ENCODE data around the gene P2RX2. TPM values are rescaled to one million over a fixed set of nuclear protein-coding genes. Genes with fewer than 3 reads are reported as not detected.

Gene P2RX2
- total RNA-seq, 1 donor: not detected

GRCh38 chr12:132620113-132620898, 1.7 kb downstream of the P2RX2 start:
- H3K4me3 ChIP-seq (ENCODE audit: low read depth, low read length): no peak overlapping the region
- DNase-seq (ENCODE audit: low read depth): no peak
- TF ChIP-seq, protein P1, sequence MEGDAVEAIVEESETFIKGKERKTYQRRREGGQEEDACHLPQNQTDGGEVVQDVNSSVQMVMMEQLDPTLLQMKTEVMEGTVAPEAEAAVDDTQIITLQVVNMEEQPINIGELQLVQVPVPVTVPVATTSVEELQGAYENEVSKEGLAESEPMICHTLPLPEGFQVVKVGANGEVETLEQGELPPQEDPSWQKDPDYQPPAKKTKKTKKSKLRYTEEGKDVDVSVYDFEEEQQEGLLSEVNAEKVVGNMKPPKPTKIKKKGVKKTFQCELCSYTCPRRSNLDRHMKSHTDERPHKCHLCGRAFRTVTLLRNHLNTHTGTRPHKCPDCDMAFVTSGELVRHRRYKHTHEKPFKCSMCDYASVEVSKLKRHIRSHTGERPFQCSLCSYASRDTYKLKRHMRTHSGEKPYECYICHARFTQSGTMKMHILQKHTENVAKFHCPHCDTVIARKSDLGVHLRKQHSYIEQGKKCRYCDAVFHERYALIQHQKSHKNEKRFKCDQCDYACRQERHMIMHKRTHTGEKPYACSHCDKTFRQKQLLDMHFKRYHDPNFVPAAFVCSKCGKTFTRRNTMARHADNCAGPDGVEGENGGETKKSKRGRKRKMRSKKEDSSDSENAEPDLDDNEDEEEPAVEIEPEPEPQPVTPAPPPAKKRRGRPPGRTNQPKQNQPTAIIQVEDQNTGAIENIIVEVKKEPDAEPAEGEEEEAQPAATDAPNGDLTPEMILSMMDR (IDR thresholded peaks at IDR 0.05; ENCODE audit: insufficient read depth, low read depth, low read length): no peak

DNA sequence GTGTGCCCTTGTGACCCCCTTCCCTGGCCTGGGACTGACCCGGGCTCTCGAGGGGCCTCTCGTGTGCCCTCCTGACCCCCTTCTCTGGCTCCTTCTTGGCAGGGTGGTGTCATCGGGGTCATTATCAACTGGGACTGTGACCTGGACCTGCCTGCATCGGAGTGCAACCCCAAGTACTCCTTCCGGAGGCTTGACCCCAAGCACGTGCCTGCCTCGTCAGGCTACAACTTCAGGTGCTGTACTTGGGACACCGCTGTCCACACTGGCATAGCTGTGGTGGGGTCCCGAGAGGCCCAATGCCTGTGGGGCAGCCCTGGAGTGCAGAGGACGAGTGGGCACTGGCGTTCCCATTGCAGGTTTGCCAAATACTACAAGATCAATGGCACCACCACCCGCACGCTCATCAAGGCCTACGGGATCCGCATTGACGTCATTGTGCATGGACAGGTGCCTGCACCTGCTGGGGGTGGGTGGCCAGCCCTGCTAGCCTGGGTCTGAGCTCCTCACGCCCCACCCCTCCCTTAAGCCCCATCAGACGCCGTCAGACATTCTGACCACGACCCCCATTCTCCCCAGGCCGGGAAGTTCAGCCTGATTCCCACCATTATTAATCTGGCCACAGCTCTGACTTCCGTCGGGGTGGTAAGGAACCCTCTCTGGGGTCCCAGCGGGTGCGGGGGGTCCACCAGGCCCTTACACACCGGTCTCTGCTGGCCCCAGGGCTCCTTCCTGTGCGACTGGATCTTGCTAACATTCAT, 2.5 kb downstream of the P2RX2 start:
- H3K4me3 ChIP-seq (ENCODE audit: low read depth, low read length): no peak overlapping the region
- DNase-seq (ENCODE audit: low read depth): no peak
- TF ChIP-seq, protein P1 (IDR thresholded peaks at IDR 0.05; ENCODE audit: insufficient read depth, low read depth, low read length): no peak

DNA sequence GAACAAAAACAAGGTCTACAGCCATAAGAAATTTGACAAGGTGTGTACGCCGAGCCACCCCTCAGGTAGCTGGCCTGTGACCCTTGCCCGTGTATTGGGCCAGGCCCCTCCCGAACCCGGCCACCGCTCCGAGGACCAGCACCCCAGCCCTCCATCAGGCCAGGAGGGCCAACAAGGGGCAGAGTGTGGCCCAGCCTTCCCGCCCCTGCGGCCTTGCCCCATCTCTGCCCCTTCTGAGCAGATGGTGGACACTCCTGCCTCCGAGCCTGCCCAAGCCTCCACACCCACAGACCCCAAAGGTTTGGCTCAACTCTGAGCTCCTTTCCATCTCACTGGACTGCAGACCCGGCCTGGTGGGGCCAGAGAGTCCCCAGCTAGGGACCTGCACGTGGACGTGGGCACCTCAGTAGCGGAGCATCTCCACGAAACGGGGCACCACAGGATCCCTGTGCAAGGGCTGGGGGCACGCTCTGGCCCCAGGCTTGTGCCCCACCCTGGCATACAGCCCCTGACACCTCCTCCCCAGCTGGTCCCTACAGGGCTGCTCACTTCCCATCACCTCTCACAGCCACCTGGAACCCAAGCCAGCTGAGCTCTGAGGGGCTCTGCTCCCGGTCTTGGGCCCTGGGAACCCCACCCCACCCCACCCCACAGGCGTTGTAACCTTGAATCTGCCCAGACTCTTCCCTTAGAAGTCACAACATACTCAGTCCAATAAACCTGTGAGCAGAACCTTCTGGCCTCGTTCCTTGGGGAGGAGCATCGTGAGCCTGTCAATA, 3.3 kb downstream of the P2RX2 start:
- TF ChIP-seq, protein P1 (IDR thresholded peaks at IDR 0.05; ENCODE audit: insufficient read depth, low read depth, low read length): no peak
- H3K4me3 ChIP-seq (ENCODE audit: low read depth, low read length): no peak overlapping the region
- no peak for DNase-seq (ENCODE audit: low read depth)

DNA sequence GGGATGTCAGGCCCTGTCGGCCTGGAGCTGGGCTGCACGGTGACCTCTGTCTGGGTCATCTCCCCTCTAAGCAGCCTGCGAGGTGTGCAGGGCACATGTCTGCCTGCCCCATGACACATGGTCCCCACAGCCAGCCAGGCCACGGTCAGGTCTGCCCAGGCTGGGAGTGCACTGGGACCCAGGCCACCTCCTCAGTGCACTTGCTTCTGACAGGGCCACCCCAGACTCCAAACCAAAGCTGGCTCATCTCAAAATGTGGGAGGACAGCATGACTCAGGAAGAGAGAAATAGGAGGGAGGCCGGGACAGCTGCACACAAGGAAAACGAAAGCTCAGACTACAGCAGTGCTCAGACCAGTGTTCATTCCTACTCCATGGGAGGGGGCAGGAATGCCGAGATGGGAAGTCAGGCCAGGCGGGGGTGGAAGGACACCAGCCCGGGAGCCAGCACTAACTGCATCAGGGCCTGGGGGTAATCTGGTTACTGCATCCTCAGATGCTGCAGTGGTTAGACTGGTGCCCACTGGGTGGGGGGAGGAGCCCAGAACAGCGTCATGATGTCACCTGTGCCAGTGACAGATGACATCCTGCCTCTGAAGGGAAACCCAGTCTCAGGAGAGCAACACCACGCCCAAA, 4.0 kb downstream of the P2RX2 start:
- DNase-seq (ENCODE audit: low read depth): peak; percentile 86
- no peak overlapping the region for H3K4me3 ChIP-seq (ENCODE audit: low read depth, low read length)
- TF ChIP-seq, protein P1 (IDR thresholded peaks at IDR 0.05; ENCODE audit: insufficient read depth, low read depth, low read length): no peak

DNA sequence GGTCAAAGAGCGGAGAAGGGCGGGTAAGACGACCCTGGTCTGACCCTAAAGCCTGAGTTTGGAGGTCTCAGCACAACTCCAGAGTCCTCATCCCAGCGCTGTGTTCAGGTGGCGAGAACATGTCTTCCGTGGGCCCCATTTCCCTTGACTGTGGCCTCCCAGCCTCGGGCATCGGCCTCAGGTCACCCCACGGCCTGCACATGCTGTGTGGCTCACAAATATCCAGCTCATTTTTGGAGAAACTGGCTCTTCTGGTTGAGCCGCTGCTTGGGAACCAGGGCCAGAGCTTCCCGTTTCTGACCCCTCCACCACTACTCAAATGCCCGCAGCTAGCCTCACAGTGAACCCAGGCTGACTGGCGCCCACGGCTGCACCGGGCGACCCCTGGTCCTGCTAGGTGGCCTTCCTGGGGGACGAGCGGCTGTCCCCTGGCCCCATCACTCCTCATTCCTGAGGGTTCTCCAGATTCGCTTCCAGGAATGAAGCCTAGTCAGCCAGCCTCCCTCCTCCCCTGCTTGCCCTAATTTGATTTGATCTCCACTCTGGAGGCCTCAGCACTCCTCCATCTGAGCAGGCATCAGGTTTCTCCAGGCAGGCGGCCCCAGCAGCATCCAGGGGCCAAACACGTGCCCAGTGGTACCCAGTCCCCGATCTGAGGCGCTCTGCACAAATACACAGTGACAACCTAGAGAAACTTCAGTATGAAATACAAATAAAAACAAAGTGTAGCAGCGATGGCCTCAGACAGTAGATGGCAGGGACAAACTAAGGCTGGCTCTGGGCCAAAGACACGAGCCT, 4.7 kb downstream of the P2RX2 start:
- no peak overlapping the region for H3K4me3 ChIP-seq (ENCODE audit: low read depth, low read length)
- TF ChIP-seq, protein P1 (IDR thresholded peaks at IDR 0.05; ENCODE audit: insufficient read depth, low read depth, low read length): no peak
- no peak for DNase-seq (ENCODE audit: low read depth)

Measured in fibroblast of villous mesenchyme (primary cell).